Esophagus muscularis mucosa (tissue), 3 donors: ENCODE data around the gene ANKRD17.

Experiments
- CTCF ChIP-seq, 3 experiments: fragments of 200-600 bp in 2 of 3; fragments of 450-650 bp in 1 of 3; sonication (generic) in 2 of 3; IDR thresholded peaks; one replicate each; pipeline ENCODE4 v1.5.1; 2017 to 2019; ENCODE audit warnings: antibody characterized with exemption in 3 of 3, mild to moderate bottlenecking in 2 of 3, moderate library complexity in 1 of 3
- POLR2A ChIP-seq: fragments of 450-650 bp; IDR thresholded peaks from one replicate; pipeline ENCODE4 v1.6.1; 2017; ENCODE audit warnings: antibody characterized with exemption, moderate library complexity, mild to moderate bottlenecking, low read depth
- POLR2AphosphoS5 ChIP-seq, 2 donors: sonication (generic); formaldehyde crosslinking; IDR thresholded peaks; one replicate each; pipeline ENCODE4 v1.6.1; 2017; ENCODE audit warnings: antibody characterized with exemption in 2 of 2

GRCh38 chr4:73152893-73153292, 105.7 kb downstream of the ANKRD17 start:
- TF ChIP-seq CTCF (IDR thresholded peaks at IDR 0.05) (no peak), POLR2A (no peak), POLR2AphosphoS5 (IDR thresholded peaks at IDR 0.05) (no peak)
